HUES48 (cell line): ENCODE measurements around the gene EPS15.

Experiments used
- H3K27ac ChIP-seq: one replicate; pipeline ENCODE4 v1.7.0; 2013; ENCODE audit warnings: low read depth, low read length, inconsistent platforms
- H3K27me3 ChIP-seq: 2 replicates; pipeline ENCODE4 v1.6.1; 2013; ENCODE audit warnings: mild to moderate bottlenecking, low read length; ENCODE audit not compliant: control insufficient read depth, insufficient read depth
- H3K36me3 ChIP-seq: 2 replicates; pipeline ENCODE4 v1.6.1; 2013; ENCODE audit warnings: low read length; ENCODE audit not compliant: control insufficient read depth, insufficient read depth
- H3K4me1 ChIP-seq: 2 replicates; pipeline ENCODE4 v1.6.1; 2013; ENCODE audit warnings: mild to moderate bottlenecking, low read length; ENCODE audit not compliant: control insufficient read depth, insufficient read depth
- H3K4me3 ChIP-seq: 2 replicates; pipeline ENCODE4 v1.5.1; 2013; ENCODE audit warnings: mild to moderate bottlenecking, low read depth, low read length
- H3K9ac ChIP-seq: 2 replicates; pipeline ENCODE4 v1.6.1; 2013; ENCODE audit warnings: mild to moderate bottlenecking, low read depth, low read length, moderate library complexity
- H3K9me3 ChIP-seq: 2 replicates; pipeline ENCODE4 v1.6.1; 2013; ENCODE audit warnings: low read length; ENCODE audit not compliant: control insufficient read depth, insufficient read depth

EPS15 gene

DNA sequence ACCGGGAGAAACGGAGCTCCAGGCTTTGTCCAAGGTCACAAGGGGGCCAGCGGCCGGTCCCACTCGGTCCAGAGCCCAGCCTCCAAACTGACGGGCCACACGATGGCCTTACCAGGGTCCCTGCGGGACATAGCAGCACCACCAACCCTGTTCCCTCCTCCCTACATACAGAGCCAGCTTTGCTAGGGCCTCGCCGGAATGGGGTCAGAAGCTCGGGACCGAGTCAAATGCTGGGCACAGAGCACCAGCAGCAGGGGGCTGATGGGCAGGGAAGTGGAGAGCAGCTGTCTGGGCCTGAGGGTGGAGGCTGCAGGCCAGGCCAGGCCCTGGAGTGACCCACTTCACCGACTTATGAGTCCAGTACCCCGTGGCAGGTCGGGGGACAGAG, 173.8 kb downstream of the EPS15 start:
- no peaks in the 10 kb centered on the region for H3K36me3 ChIP-seq
- peaks cover 16% of the 10 kb centered on the region for H3K27me3 ChIP-seq
- no peaks in the 10 kb centered on the region for H3K9me3 ChIP-seq
- peak overlapping the region; percentile 66; the same call in 1 of the 2 replicates for H3K4me3 ChIP-seq
- no peaks in the 10 kb centered on the region; the same call in 1 of the 2 replicates for H3K4me1 ChIP-seq
- H3K27ac ChIP-seq, result no peak overlapping the region
- H3K9ac ChIP-seq, result no peak overlapping the region

DNA sequence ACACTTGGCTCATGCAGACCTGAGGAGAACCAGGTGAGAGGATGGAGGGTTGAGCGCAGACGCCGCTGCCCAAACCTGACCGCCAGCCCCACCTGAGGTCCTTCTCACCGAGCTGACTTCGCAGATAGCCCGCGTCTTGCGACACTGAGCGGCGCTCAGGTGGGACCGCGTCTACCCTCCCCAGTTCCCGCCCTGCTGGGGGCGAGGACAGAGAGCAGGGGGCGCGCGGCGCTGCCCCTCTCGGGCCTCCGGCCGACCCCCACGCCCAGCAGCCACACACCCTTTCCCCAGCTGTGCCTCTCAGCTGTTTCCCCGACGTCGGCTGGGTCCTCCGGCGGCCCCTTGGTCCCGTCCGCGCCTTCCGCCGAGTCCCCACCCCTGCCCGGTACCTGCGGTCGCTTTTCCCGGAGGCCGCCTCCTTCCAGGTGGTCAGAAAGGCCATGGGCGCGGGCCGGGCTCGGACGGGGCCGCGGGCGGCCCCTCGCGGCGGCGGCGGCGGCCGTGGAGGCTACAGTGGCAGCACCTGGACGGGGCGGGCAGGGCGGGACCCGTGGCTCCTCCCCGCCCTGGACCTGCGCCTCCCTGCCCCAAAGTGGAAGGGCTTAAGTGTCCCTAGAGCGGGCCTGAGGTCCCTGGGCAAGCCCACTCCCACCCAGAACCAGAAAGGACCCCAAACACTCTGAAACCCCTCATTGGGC, 174.3 kb downstream of the EPS15 start:
- Histone ChIP-seq H3K27ac (no peak overlapping the region), H3K36me3 (no peaks in the 10 kb centered on the region), H3K9me3 (no peaks in the 10 kb centered on the region), H3K4me3 (peak overlapping the region; percentile 66), H3K9ac (peak overlapping the region; percentile 26; the same call in 1 of the 2 replicates), H3K27me3 (peaks cover 16% of the 10 kb centered on the region), H3K4me1 (no peaks in the 10 kb centered on the region; the same call in 1 of the 2 replicates)

DNA sequence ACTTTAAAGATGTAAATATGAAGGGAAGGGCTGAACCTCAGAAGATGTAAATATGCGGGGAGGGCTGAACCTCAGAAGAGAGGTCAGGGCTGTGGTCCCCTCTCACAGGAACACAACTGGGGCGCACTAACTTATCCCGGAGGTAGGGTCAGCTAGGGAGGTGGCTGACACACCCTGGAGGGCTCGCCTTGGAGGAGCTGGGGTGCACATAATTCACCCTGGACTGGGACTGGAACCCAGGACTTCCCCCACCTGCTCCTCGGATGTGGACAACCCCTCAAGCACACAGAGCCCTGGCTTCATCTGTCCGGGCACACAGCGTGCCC, 174.8 kb downstream of the EPS15 start:
- Histone ChIP-seq H3K27ac (no peak overlapping the region), H3K4me3 (peak overlapping the region; percentile 66), H3K9me3 (no peaks in the 10 kb centered on the region), H3K4me1 (no peaks in the 10 kb centered on the region; the same call in 1 of the 2 replicates), H3K27me3 (peaks cover 16% of the 10 kb centered on the region), H3K36me3 (no peaks in the 10 kb centered on the region), H3K9ac (no peak overlapping the region; the same call in 1 of the 2 replicates)

DNA sequence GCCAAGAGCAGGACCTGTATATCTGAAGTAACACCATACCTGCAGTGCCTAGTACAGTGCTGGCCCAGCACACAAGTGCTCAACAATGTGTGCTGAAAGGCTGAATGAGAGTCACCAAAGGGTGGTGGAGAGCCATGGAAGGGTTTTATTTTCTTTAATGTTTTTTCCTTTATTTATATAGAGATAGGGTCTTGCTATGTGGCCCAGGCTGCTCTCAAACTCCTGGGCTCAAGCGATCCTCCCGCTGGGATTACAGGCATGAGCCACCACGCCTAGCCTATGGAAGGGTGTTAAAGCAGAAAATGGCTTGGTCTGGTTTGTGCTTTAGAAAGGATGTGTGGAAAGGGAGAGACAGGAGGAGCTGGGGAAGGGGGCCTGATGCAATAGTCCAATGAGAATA, 175.4 kb downstream of the EPS15 start:
- H3K4me3 ChIP-seq, result no peak overlapping the region
- no peaks in the 10 kb centered on the region; the same call in 1 of the 2 replicates for H3K4me1 ChIP-seq
- no peaks in the 10 kb centered on the region for H3K36me3 ChIP-seq
- H3K9me3 ChIP-seq, result no peaks in the 10 kb centered on the region
- no peak overlapping the region for H3K9ac ChIP-seq
- no peak overlapping the region for H3K27ac ChIP-seq
- H3K27me3 ChIP-seq, result peaks cover 16% of the 10 kb centered on the region

DNA sequence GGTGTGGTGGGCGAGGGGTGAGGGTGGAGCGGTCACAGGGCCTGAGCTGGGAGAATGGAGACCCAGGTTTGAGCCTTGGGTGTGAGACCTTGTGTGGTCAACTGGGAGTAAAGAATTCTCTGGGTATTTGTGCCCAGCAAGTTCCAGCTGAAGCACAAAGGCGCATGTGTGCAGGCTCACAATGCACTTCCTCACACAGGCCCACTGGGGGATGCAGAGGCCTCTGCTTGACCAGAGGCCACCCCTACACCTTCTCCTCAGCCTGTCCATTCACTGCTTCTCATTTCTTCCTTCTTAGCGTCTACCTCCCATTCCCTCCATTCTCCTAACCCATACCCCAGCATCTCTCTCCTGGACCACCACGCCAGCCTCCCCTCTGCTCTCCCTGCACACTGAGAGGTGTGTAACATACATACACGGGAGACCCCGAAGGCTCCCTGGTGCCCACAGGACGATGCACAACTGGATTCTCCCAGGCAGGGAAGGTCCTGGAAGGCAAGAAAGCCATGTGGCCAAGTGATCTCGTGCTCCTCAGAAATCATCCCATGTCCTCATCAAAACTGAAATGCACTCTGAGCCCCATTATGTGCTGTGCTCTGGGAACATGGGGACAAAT, 176.4 kb downstream of the EPS15 start:
- H3K9ac ChIP-seq, result no peak overlapping the region
- no peak overlapping the region for H3K27ac ChIP-seq
- H3K36me3 ChIP-seq, result no peaks in the 10 kb centered on the region
- peaks cover 16% of the 10 kb centered on the region for H3K27me3 ChIP-seq
- H3K9me3 ChIP-seq, result no peaks in the 10 kb centered on the region
- no peak overlapping the region for H3K4me3 ChIP-seq
- no peaks in the 10 kb centered on the region; the same call in 1 of the 2 replicates for H3K4me1 ChIP-seq

DNA sequence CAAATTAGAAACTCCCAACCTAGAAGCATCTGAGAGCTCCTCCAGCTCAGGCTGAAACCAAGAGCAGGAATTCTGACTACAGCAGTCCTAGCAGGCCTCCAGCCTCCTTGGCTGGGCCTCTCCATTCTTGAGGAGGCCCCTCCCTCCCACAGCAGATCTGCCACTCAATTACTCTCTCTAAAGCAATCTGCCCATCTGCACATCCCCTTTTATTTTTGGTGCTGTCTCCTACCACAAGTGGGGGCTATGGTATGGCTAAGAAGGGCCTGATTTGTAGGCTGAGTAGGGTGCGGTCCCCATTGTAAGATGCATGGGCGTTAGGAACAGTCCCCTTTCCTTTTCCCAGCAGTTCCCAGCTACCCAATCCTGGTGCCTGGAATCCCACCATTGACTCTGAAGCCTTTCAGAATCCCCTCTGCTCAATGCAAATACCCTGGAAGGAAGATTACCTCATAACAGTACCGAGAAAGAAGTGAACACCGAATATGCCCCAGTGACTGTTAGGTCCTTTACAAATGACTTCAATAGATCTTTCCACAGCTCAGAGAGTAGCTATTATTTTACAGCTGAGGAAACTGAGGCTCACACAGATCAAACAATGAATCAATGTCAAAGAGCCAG, 177.1 kb downstream of the EPS15 start:
- no peaks in the 10 kb centered on the region; the same call in 1 of the 2 replicates for H3K4me1 ChIP-seq
- H3K27me3 ChIP-seq, result peaks cover 16% of the 10 kb centered on the region
- no peak overlapping the region for H3K4me3 ChIP-seq
- H3K36me3 ChIP-seq, result no peaks in the 10 kb centered on the region
- no peak overlapping the region for H3K9ac ChIP-seq
- H3K27ac ChIP-seq, result no peak overlapping the region
- no peaks in the 10 kb centered on the region for H3K9me3 ChIP-seq

DNA sequence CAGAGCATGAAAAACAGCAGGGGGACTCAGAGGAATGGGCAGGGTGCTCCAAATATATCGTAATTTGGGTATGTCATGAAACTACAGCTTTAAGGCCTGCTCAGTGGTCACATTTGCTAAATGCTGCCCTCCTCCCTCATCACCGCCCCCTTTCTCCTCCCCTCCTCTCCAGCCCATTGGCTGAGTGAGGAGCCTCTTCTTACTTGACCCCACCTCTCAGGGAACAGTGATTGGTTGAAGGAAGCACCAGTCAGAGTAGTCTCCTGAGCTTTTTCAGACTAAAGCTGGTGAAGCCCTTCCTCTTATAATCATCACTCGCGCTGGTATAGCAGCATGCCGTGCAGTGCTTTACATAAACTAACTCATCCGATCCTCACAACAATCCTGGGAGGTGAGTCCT, 178.7 kb downstream of the EPS15 start:
- H3K9ac ChIP-seq, result no peak overlapping the region
- no peak overlapping the region for H3K27ac ChIP-seq
- peaks cover 16% of the 10 kb centered on the region for H3K27me3 ChIP-seq
- H3K36me3 ChIP-seq, result no peaks in the 10 kb centered on the region
- no peaks in the 10 kb centered on the region for H3K9me3 ChIP-seq
- H3K4me1 ChIP-seq, result no peaks in the 10 kb centered on the region; the same call in 1 of the 2 replicates
- no peak overlapping the region for H3K4me3 ChIP-seq

DNA sequence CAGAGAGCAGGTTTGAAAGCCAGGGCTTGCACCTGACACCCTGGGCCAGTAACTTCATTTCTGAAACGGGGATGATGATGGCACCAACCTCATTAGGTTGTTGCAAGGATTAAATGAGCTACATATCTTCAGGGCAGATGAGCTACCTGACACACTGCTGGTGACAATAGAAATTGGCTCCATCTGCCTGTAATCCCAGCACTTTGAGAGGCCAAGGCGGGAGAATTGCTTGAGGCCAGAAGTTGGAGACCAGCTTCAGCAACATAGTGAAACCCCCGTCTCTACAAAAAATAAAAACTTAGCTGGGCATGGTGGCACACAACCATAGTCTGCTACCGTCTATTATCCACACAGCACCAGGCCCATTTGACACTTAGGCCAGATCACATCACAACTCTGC, 182.4 kb downstream of the EPS15 start:
- H3K36me3 ChIP-seq, result no peaks in the 10 kb centered on the region
- 0 out of 2 replicates have a peak, but pooled peaks cover 4% of the 10 kb centered on the region for H3K4me1 ChIP-seq
- 0 out of 2 replicates have a peak, but pooled peaks cover 2% of the 10 kb centered on the region for H3K27me3 ChIP-seq
- H3K27ac ChIP-seq, result no peak overlapping the region
- H3K9me3 ChIP-seq, result no peaks in the 10 kb centered on the region
- no peak overlapping the region for H3K4me3 ChIP-seq
- no peak overlapping the region for H3K9ac ChIP-seq

DNA sequence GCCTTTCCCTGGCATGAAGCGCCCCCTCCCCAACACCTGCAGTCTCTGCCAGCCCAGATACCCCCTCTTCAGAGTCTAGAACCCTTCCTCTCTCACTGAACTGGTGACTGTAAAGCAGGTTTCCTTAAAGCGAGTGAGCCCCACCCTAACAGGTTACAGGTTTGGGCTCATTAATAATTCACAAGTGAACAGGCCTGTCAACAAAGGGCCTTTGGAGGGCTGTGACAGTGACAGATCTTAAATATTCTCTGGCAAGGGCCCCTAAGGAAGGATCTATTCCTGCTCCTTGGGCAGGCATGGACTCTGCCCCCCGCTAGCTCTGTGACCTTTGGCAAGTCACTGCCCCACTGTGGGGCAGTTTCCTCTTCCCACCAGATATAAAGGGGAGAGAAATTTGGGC, 183.1 kb downstream of the EPS15 start:
- Histone ChIP-seq H3K9ac (no peak overlapping the region), H3K36me3 (no peaks in the 10 kb centered on the region), H3K27me3 (peaks cover 9% of the 10 kb centered on the region), H3K9me3 (no peaks in the 10 kb centered on the region), H3K27ac (no peak overlapping the region), H3K4me1 (peaks cover 10% of the 10 kb centered on the region), H3K4me3 (no peak overlapping the region)

DNA sequence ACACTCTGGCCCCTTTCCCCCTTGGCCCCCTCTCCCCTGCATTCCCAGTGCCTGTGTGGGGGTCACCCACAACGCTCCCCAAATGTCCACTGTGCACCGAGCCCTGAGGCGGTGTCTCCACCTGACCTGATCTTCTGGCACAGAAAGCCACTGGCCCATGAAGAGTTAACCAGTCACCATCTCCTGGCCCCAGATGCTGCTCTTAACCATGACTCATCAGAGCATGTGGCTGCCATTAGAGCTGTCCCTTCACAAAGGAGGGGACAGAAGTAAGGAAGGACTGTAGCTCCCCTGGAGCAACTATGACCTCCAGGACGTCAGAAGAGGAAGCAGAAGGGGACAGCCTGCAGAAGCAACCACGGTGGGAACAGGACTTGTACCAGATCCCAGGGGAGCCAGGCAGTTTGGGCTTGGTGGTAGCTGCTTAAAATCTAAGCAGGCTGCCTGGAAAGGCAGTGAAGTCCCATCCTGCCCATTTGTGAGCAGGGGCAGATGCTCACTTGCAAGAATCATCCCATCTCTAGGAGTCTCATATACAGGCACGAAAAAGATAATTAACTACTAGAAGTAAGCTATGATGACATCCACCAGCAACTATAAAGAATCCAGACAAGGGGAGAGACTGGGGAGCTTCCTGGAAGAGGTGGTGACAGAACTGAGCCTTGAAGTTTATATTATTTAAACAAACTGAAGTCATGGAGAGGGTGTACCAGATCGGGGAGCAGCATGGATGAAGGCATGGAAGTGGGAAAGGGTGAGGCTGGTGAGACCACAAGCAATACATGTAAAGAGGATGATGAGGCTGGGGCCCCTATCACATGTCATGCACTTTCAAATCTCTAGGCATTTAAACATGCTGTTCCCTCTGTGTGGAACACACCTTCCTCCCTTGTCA, 187.6 kb downstream of the EPS15 start:
- Histone ChIP-seq H3K9me3 (no peaks in the 10 kb centered on the region), H3K9ac (peak overlapping the region; percentile 9; the same call in 1 of the 2 replicates), H3K27me3 (peaks cover 27% of the 10 kb centered on the region), H3K4me3 (peak overlapping the region; percentile 69), H3K36me3 (no peaks in the 10 kb centered on the region), H3K4me1 (peaks cover 10% of the 10 kb centered on the region), H3K27ac (peak overlapping the region; percentile 49)
